ENCODE results near the gene HOXA2. TPM values are rescaled to one million over a fixed set of nuclear protein-coding genes. Genes with fewer than 3 reads are reported as not detected.

Gene HOXA2
- total RNA-seq, 1 donor from 2014 or later, result 1.1 TPM

- Mint-ChIP-seq H3K4me3 (ENCODE audit: unreplicated experiment) (no peak overlapping the region), H3K27me3 (ENCODE audit: unreplicated experiment) (peaks cover 40% of the 10 kb centered on the region), H3K4me1 (ENCODE audit: unreplicated experiment) (peaks cover 26% of the 10 kb centered on the region), H3K27ac (ENCODE audit: unreplicated experiment) (no peak overlapping the region), H3K9me3 (ENCODE audit: unreplicated experiment) (no peaks in the 10 kb centered on the region), H3K36me3 (ENCODE audit: low read depth, unreplicated experiment) (no peaks in the 10 kb centered on the region)
- DNase-seq (ENCODE audit: low spot score), result no peak
- TF ChIP-seq CTCF (IDR thresholded peaks at IDR 0.05; ENCODE audit: unreplicated experiment), result no peak
These were observed 25.6 kb upstream of the HOXA2 start for GRCh38 chr7:27128034-27128433.

- H3K4me1 Mint-ChIP-seq (ENCODE audit: unreplicated experiment), result peaks cover 34% of the 10 kb centered on the region
- DNase-seq (ENCODE audit: low spot score), result no peak
- H3K9me3 Mint-ChIP-seq (ENCODE audit: unreplicated experiment), result no peaks in the 10 kb centered on the region
- no peak overlapping the region for H3K4me3 Mint-ChIP-seq (ENCODE audit: unreplicated experiment)
- H3K27me3 Mint-ChIP-seq (ENCODE audit: unreplicated experiment), result peaks cover 36% of the 10 kb centered on the region
- no peak overlapping the region for H3K27ac Mint-ChIP-seq (ENCODE audit: unreplicated experiment)
- TF ChIP-seq CTCF (IDR thresholded peaks at IDR 0.05; ENCODE audit: unreplicated experiment), result no peak
- no peaks in the 10 kb centered on the region for H3K36me3 Mint-ChIP-seq (ENCODE audit: low read depth, unreplicated experiment)
These were observed 24.3 kb upstream of the HOXA2 start for GRCh38 chr7:27126596-27127327.

- Mint-ChIP-seq H3K9me3 (ENCODE audit: unreplicated experiment) (no peaks in the 10 kb centered on the region), H3K36me3 (ENCODE audit: low read depth, unreplicated experiment) (no peaks in the 10 kb centered on the region), H3K4me3 (ENCODE audit: unreplicated experiment) (no peak overlapping the region), H3K27ac (ENCODE audit: unreplicated experiment) (no peak overlapping the region), H3K27me3 (ENCODE audit: unreplicated experiment) (peaks cover 34% of the 10 kb centered on the region), H3K4me1 (ENCODE audit: unreplicated experiment) (peaks cover 34% of the 10 kb centered on the region)
- DNase-seq (ENCODE audit: low spot score), result no peak
- TF ChIP-seq CTCF (IDR thresholded peaks at IDR 0.05; ENCODE audit: unreplicated experiment), result no peak
These were observed 23.5 kb upstream of the HOXA2 start for GRCh38 chr7:27125986-27126394.

- Mint-ChIP-seq H3K27me3 (ENCODE audit: unreplicated experiment) (peaks cover 36% of the 10 kb centered on the region), H3K36me3 (ENCODE audit: low read depth, unreplicated experiment) (no peaks in the 10 kb centered on the region), H3K27ac (ENCODE audit: unreplicated experiment) (no peak overlapping the region), H3K9me3 (ENCODE audit: unreplicated experiment) (no peaks in the 10 kb centered on the region), H3K4me1 (ENCODE audit: unreplicated experiment) (peaks cover 34% of the 10 kb centered on the region), H3K4me3 (ENCODE audit: unreplicated experiment) (no peak overlapping the region)
- TF ChIP-seq CTCF (IDR thresholded peaks at IDR 0.05; ENCODE audit: unreplicated experiment), result no peak
- no peak for DNase-seq (ENCODE audit: low spot score)
These were observed 22.6 kb upstream of the HOXA2 start for GRCh38 chr7:27124902-27125689.
